Uterus (tissue), 4 donors: Measurements from ENCODE around the gene CHD5. TPM values are rescaled to one million over a fixed set of nuclear protein-coding genes. Genes with fewer than 3 reads are reported as not detected.

Source experiments
- DNase-seq, 2 donors: peaks; one replicate each; pipeline ENCODE4 v3.0.0-alpha.2; 2019 to 2020
- H3K27ac ChIP-seq, 2 donors: fragments of 200-600 bp; sonication (generic); 1 replicate in 1 of 2; 2 replicates in 1 of 2; pipeline ENCODE4 v1.5.1; 2016 to 2018
- H3K27me3 ChIP-seq, 2 donors: fragments of 200-600 bp; sonication (generic); one replicate each; pipeline ENCODE4 v1.5.1; 2018 to 2019; ENCODE audit warnings: control low read depth in 1 of 2
- H3K36me3 ChIP-seq, 2 donors: fragments of 200-600 bp; sonication (generic); one replicate each; pipeline ENCODE4 v1.5.1; 2019; ENCODE audit warnings: control low read depth in 1 of 2
- H3K4me1 ChIP-seq, 2 donors: fragments of 200-600 bp; sonication (generic); one replicate each; pipeline ENCODE4 v1.5.1; 2018 to 2019; ENCODE audit warnings: control low read depth in 1 of 2
- H3K4me3 ChIP-seq, 2 donors: fragments of 200-600 bp; sonication (generic); 1 replicate in 1 of 2; 2 replicates in 1 of 2; pipeline ENCODE4 v1.5.1; 2018 to 2019; ENCODE audit warnings: mild to moderate bottlenecking in 1 of 2
- H3K9me3 ChIP-seq, 2 donors: fragments of 200-600 bp; sonication (generic); one replicate each; pipeline ENCODE4 v1.5.1; 2019; ENCODE audit warnings: control low read depth in 1 of 2
- POLR2A ChIP-seq, 2 donors: fragments of 450-650 bp; IDR thresholded peaks; one replicate each; pipeline ENCODE4 v1.6.1; 2016; ENCODE audit warnings: antibody characterized with exemption in 2 of 2, mild to moderate bottlenecking in 1 of 2, moderate library complexity in 1 of 2
- intact Hi-C: fragments of 100-400 bp; cut with DNase I; formaldehyde crosslinking; loops from one replicate; pipeline ENCODE4 v1.15.1; 2023; ENCODE audit warnings: low total_unique reads
- total RNA-seq, 4 donors: library from RNA; depleted of rRNA in 3 of 4; stranded (reverse); fragments of >200 nt in 3 of 4; gene quantifications; one replicate each; pipeline versions ENCODE4 v1.1.0 to v1.2.4, GENCODE V29; 2014 to 2023
- TF ChIP-seq, protein P1 (sequence below), 4 experiments: fragments of 200-600 bp in 2 of 4; fragments of 450-650 bp in 2 of 4; sonication (generic) in 2 of 4; IDR thresholded peaks; one replicate each; pipeline ENCODE4 v1.5.1; 2016 to 2019; ENCODE audit warnings: antibody characterized with exemption in 4 of 4, mild to moderate bottlenecking in 2 of 4, moderate library complexity in 1 of 4
- donor health status: DM: yes; HTN: yes; CAD: no.

CHD5 gene
- total RNA-seq, 4 donors from 2014 or later: 0.69 to 1.3 TPM; not detected in 2

GRCh38 chr1:6086358-6086757, 93.8 kb downstream of the CHD5 start:
- Histone ChIP-seq H3K4me1 (no peaks in the 10 kb centered on the region), H3K27ac (no peak overlapping the region)

GRCh38 chr1:6085666-6086065, 94.5 kb downstream of the CHD5 start:
- no peaks in the 10 kb centered on the region for H3K36me3 ChIP-seq
- no peaks in the 10 kb centered on the region for H3K27me3 ChIP-seq
- intact Hi-C loops: no loop called here
- H3K4me3 ChIP-seq: no peak overlapping the region
- DNase-seq: no peak
- no peak overlapping the region for H3K27ac ChIP-seq
- H3K4me1 ChIP-seq: no peaks in the 10 kb centered on the region
- no peaks in the 10 kb centered on the region for H3K9me3 ChIP-seq
- TF ChIP-seq, protein P1, sequence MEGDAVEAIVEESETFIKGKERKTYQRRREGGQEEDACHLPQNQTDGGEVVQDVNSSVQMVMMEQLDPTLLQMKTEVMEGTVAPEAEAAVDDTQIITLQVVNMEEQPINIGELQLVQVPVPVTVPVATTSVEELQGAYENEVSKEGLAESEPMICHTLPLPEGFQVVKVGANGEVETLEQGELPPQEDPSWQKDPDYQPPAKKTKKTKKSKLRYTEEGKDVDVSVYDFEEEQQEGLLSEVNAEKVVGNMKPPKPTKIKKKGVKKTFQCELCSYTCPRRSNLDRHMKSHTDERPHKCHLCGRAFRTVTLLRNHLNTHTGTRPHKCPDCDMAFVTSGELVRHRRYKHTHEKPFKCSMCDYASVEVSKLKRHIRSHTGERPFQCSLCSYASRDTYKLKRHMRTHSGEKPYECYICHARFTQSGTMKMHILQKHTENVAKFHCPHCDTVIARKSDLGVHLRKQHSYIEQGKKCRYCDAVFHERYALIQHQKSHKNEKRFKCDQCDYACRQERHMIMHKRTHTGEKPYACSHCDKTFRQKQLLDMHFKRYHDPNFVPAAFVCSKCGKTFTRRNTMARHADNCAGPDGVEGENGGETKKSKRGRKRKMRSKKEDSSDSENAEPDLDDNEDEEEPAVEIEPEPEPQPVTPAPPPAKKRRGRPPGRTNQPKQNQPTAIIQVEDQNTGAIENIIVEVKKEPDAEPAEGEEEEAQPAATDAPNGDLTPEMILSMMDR (IDR thresholded peaks at IDR 0.05): no peak
- TF ChIP-seq POLR2A (IDR thresholded peaks at IDR 0.05): no peak

More at GRCh38 chr1:6086358-6086757, 93.8 kb downstream of the CHD5 start:
- Histone ChIP-seq H3K9me3 (no peaks in the 10 kb centered on the region), H3K27me3 (no peaks in the 10 kb centered on the region), H3K4me3 (no peak overlapping the region), H3K36me3 (no peaks in the 10 kb centered on the region)
- intact Hi-C loops: no loop called here
- no peak for DNase-seq
- TF ChIP-seq POLR2A (IDR thresholded peaks at IDR 0.05): no peak
- TF ChIP-seq, protein P1 (IDR thresholded peaks at IDR 0.05): no peak

- DNase-seq: no peak
- intact Hi-C loops: no loop called here
- H3K27me3 ChIP-seq: no peaks in the 10 kb centered on the region
- H3K9me3 ChIP-seq: no peaks in the 10 kb centered on the region
- H3K4me1 ChIP-seq: no peaks in the 10 kb centered on the region
- no peaks in the 10 kb centered on the region for H3K36me3 ChIP-seq
- TF ChIP-seq, protein P1 (IDR thresholded peaks at IDR 0.05): no peak
- no peak for TF ChIP-seq POLR2A (IDR thresholded peaks at IDR 0.05)
- H3K27ac ChIP-seq: no peak overlapping the region
- H3K4me3 ChIP-seq: no peak overlapping the region
Measured at GRCh38 chr1:6084781-6085495, 95.2 kb downstream of the CHD5 start.

DNA sequence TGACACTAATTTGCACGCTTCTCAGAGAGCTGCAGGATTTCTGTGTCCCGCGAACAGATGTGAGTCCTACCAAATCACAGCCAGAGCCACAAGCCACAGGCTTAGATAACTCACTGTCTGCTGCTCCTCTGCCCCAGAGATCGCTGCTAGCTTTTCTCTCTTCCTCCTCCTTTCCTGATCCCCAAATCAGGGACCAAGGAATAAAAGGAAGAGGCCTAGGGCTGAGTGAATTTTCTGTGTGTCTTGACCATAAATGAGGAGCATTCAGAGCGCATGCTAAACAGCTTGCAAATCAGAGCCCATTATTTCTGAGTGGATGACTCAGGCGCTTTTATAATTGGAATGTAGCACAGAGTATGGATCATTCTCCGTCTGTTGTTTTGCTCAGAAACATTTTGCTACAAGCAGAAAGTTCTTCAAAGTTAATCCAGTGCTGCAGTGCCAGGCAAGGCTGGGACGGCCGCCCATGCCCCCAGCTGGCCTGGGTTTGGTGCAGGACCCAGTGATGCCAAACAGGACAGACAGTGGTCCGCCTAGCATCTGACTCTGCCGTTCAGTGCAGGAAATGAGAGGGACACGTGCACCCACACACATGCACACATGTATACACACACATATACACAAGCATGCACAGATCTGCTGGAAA, 96.2 kb downstream of the CHD5 start:
- Histone ChIP-seq H3K4me1 (no peaks in the 10 kb centered on the region), H3K27ac (no peak overlapping the region), H3K27me3 (no peaks in the 10 kb centered on the region), H3K9me3 (no peaks in the 10 kb centered on the region), H3K4me3 (no peak overlapping the region), H3K36me3 (no peaks in the 10 kb centered on the region)
- intact Hi-C loops: no loop called here
- no peak for DNase-seq
- TF ChIP-seq, protein P1 (IDR thresholded peaks at IDR 0.05): no peak
- no peak for TF ChIP-seq POLR2A (IDR thresholded peaks at IDR 0.05)

DNA sequence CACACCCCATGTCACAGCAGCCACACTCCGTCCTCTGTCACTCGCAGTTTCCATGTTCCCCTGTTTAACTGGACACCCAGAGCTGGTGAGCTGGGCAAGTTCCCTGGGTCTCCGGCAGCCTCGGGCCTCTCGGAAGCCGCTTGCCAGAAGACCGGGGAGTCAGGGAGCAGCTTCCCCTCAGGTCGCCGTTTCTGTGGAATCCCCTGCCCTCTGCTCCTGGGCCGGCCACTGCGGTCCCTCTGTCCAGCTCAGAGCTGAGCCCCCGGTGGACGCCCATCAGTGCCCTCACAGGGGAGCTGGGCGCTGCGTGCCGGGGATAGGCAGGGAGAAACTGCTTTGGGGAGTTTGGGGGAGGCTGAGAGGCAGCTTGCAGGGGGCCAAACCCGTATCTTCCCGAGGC, 96.7 kb downstream of the CHD5 start:
- intact Hi-C loops: no loop called here
- no peaks in the 10 kb centered on the region for H3K4me1 ChIP-seq
- no peaks in the 10 kb centered on the region for H3K27me3 ChIP-seq
- no peak overlapping the region for H3K4me3 ChIP-seq
- no peaks in the 10 kb centered on the region for H3K9me3 ChIP-seq
- H3K36me3 ChIP-seq: no peaks in the 10 kb centered on the region
- no peak overlapping the region for H3K27ac ChIP-seq
- DNase-seq: no peak
- TF ChIP-seq, protein P1 (IDR thresholded peaks at IDR 0.05): no peak
- TF ChIP-seq POLR2A (IDR thresholded peaks at IDR 0.05): no peak
